HepG2 (cell line): ENCODE data around the gene HEXD. TPM values are rescaled to one million over a fixed set of nuclear protein-coding genes. Genes with fewer than 3 reads are reported as not detected.

ENCODE experiments used
- AKNA ChIP-seq: sonication (generic); formaldehyde crosslinking; IDR thresholded peaks from 2 replicates; pipeline ENCODE4 v1.4.0; 2020; ENCODE audit warnings: missing genetic modification reagents, borderline replicate concordance
- ATF7-NPFF ChIP-seq: sonication (generic); formaldehyde crosslinking; IDR thresholded peaks from 2 replicates; pipeline ENCODE4 v1.8.1; 2023; ENCODE audit warnings: mild to moderate bottlenecking, low read depth, missing genetic modification reagents, moderate library complexity
- IRF2 ChIP-seq: IDR thresholded peaks from 2 replicates; pipeline ENCODE4 v1.6.1; 2018; ENCODE audit warnings: missing genetic modification reagents, missing compliant biosample characterization
- MAFG ChIP-seq: sonication (generic); formaldehyde crosslinking; IDR thresholded peaks from 2 replicates; pipeline ENCODE4 v1.5.1; 2020; ENCODE audit warnings: mild to moderate bottlenecking, missing genetic modification reagents
- PCBP1 ChIP-seq: fragments of 200-400 bp; formaldehyde crosslinking; IDR thresholded peaks from 2 replicates; pipeline ENCODE4 v1.6.1; 2017; ENCODE audit warnings: mild to moderate bottlenecking, low read depth, low read length, borderline replicate concordance
- RBM22 ChIP-seq: fragments of 200-400 bp; formaldehyde crosslinking; optimal IDR thresholded peaks from 2 replicates; pipeline ENCODE3; 2017; ENCODE audit warnings: mild to moderate bottlenecking, low read length, moderate library complexity
- RXRA ChIP-seq: sonication (generic); formaldehyde crosslinking; IDR thresholded peaks from 2 replicates; pipeline ENCODE4 v1.5.1; 2020; ENCODE audit warnings: missing genetic modification reagents
- SKIL ChIP-seq: sonication (generic); formaldehyde crosslinking; IDR thresholded peaks from 2 replicates; pipeline ENCODE4 v1.8.0; 2022; ENCODE audit warnings: missing genetic modification reagents, mild to moderate bottlenecking, moderate library complexity, borderline replicate concordance
- THAP7 ChIP-seq: sonication (generic); formaldehyde crosslinking; IDR thresholded peaks from 2 replicates; pipeline ENCODE4 v1.8.1; 2023; ENCODE audit warnings: mild to moderate bottlenecking, missing genetic modification reagents
- TP53 ChIP-seq: sonication (generic); formaldehyde crosslinking; conservative IDR thresholded peaks from 2 replicates; pipeline ENCODE4 v1.4.0; 2020; ENCODE audit warnings: missing genetic modification reagents
- ZNF232 ChIP-seq: sonication (generic); formaldehyde crosslinking; IDR thresholded peaks from 2 replicates; pipeline ENCODE4 v1.4.0; 2020; ENCODE audit warnings: missing genetic modification reagents, borderline replicate concordance
- ZNF891 ChIP-seq: sonication (generic); formaldehyde crosslinking; IDR thresholded peaks from 2 replicates; pipeline ENCODE4 v1.5.0; 2020; ENCODE audit warnings: mild to moderate bottlenecking, missing genetic modification reagents
- polyA plus RNA-seq, 8 experiments: library from polyadenylated mRNA; depleted of rRNA in 3 of 8; stranded (reverse) in 7 of 8; unstranded in 1 of 8; fragments of >200 nt; fragmentation: Illumina TruSeq in 4 of 8; extraction: Trizol in 4 of 8; gene quantifications; 2 replicates each; pipeline versions ENCODE4 v1.2.1 to v1.2.3, GENCODE V29; 2011 to 2016; ENCODE audit warnings: low read depth in 4 of 8, missing spikeins in 1 of 8, mixed read lengths in 1 of 8; ENCODE audit not compliant: insufficient read depth in 1 of 8
- total RNA-seq, 5 experiments: library from RNA; depleted of rRNA; stranded (reverse); fragments of >200 nt; fragmentation: Illumina TruSeq; extraction: Trizol; gene quantifications; 2 replicates each; pipeline ENCODE4 v1.2.3, GENCODE V29; 2016; ENCODE audit warnings: low read depth in 1 of 5
- TF ChIP-seq, protein P1 (sequence below): sonication (generic); formaldehyde crosslinking; IDR thresholded peaks from 2 replicates; pipeline ENCODE4 v1.4.0; 2020; ENCODE audit warnings: mild to moderate bottlenecking, missing genetic modification reagents
- TF ChIP-seq, protein P2 (sequence below): IDR thresholded peaks from 2 replicates; pipeline ENCODE4 v1.6.1; 2012; ENCODE audit warnings: inconsistent platforms

HEXD gene
- total and polyA plus RNA-seq, 2 of the 13 experiments (the other 11 are each of a cell fraction or from before 2014, with no cell fraction given): 22.3 to 41.8 TPM

DNA sequence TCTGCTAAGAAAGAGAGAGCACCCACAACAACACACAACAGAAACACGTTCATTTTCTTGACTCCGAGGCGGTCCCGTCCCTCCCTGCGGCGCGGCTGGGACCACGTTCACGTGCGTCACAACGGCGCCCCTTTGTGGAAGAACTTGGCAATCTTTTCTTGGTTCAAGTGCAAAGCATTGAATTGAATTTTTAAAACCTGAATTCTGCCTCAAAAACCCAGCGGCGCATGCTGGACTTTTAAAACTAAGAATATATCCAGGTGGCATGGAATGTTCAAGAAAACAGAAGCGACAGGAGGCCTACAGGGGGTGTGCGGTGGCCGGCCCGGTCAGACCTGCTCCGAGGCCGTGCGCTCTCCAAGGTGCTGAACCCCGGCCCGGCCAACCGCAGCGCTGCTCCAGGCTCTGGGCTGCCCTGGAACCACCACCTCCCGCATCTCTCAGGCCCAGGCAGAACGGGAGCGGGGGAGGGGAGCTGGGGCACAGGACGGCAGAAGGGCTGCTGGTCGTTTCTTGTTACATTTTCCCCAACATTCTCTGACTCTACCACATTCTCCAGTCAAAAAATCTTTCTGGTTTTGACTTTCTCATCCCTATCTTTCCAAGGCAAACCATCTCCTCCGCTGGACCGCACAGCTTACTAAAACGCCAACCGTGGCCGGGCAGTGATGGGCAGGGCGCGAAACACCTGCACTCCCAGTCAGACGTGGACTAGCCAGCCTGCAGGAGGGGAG, 3.4 kb upstream of the HEXD start (continued):
- peak; percentile 98 for TF ChIP-seq AKNA (CRISPR knock-in tag)
- peak; percentile 95 for TF ChIP-seq ATF7-NPFF (CRISPR knock-in tag)
- no peak for TF ChIP-seq PCBP1
- peak; percentile 82 for TF ChIP-seq TP53 (CRISPR knock-in tag)
- no peak for TF ChIP-seq SKIL (CRISPR knock-in tag)
- TF ChIP-seq, protein P1, sequence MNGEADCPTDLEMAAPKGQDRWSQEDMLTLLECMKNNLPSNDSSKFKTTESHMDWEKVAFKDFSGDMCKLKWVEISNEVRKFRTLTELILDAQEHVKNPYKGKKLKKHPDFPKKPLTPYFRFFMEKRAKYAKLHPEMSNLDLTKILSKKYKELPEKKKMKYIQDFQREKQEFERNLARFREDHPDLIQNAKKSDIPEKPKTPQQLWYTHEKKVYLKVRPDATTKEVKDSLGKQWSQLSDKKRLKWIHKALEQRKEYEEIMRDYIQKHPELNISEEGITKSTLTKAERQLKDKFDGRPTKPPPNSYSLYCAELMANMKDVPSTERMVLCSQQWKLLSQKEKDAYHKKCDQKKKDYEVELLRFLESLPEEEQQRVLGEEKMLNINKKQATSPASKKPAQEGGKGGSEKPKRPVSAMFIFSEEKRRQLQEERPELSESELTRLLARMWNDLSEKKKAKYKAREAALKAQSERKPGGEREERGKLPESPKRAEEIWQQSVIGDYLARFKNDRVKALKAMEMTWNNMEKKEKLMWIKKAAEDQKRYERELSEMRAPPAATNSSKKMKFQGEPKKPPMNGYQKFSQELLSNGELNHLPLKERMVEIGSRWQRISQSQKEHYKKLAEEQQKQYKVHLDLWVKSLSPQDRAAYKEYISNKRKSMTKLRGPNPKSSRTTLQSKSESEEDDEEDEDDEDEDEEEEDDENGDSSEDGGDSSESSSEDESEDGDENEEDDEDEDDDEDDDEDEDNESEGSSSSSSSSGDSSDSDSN: peak; percentile 61
- no peak for TF ChIP-seq RBM22
- peak; percentile 61; the same call in 1 of the 2 replicates for TF ChIP-seq RXRA (CRISPR knock-in tag)
- TF ChIP-seq, protein P2, sequence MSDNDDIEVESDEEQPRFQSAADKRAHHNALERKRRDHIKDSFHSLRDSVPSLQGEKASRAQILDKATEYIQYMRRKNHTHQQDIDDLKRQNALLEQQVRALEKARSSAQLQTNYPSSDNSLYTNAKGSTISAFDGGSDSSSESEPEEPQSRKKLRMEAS: peak; percentile 56; the same call in 1 of the 2 replicates
- peak; percentile 99 for TF ChIP-seq ZNF232 (CRISPR knock-in tag)
- peak; percentile 69; the same call in 1 of the 2 replicates for TF ChIP-seq THAP7
- TF ChIP-seq MAFG (CRISPR knock-in tag): no peak
- TF ChIP-seq ZNF891 (CRISPR knock-in tag): peak; percentile 99
- TF ChIP-seq IRF2 (CRISPR knock-in tag): peak; percentile 63; the same call in 1 of the 2 replicates
